ENCODE results near the gene PROCR.

DNA sequence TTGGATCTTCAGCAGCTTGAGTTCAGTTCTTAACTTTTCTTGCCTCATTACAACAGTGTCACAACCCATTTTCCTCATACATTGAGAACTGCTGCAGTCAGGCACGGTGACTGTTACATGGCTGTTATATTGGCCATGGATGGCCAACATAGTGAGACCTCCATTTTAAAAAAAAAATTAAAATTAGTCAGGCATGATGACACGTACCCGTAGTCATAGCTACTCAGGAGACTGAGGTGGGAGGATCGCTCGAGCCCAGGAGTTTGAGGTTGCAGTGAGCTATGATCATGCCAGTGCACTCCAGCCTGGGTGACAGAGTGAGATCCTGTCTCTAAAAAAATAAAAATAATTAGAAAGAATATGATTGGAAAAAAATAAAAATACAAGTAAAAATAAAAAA, 44.7 kb downstream of the PROCR start:
- TF ChIP-seq, protein P1, sequence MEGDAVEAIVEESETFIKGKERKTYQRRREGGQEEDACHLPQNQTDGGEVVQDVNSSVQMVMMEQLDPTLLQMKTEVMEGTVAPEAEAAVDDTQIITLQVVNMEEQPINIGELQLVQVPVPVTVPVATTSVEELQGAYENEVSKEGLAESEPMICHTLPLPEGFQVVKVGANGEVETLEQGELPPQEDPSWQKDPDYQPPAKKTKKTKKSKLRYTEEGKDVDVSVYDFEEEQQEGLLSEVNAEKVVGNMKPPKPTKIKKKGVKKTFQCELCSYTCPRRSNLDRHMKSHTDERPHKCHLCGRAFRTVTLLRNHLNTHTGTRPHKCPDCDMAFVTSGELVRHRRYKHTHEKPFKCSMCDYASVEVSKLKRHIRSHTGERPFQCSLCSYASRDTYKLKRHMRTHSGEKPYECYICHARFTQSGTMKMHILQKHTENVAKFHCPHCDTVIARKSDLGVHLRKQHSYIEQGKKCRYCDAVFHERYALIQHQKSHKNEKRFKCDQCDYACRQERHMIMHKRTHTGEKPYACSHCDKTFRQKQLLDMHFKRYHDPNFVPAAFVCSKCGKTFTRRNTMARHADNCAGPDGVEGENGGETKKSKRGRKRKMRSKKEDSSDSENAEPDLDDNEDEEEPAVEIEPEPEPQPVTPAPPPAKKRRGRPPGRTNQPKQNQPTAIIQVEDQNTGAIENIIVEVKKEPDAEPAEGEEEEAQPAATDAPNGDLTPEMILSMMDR (IDR thresholded peaks at IDR 0.05; ENCODE audit: low read depth, low read length, missing input control): no peak
- TF ChIP-seq HNF4A (conservative IDR thresholded peaks at IDR 0.05) (no peak), GABPA (IDR thresholded peaks at IDR 0.05 in 1 of 2, conservative IDR thresholded peaks at IDR 0.05 in 1 of 2) (no peak), MAX (IDR thresholded peaks at IDR 0.05) (no peak), YY1 (IDR thresholded peaks at IDR 0.05) (no peak)

All from liver (tissue), 3 donors.